HPDE6-E6E7 (cell line): ENCODE data around the gene RHBDD1.

ENCODE experiments used
- DNase-seq: peaks from one replicate; pipeline ENCODE4 v3.0.0; 2011; ENCODE audit warnings: missing footprints; ENCODE audit errors: extremely low spot score

The RHBDD1 gene

DNA sequence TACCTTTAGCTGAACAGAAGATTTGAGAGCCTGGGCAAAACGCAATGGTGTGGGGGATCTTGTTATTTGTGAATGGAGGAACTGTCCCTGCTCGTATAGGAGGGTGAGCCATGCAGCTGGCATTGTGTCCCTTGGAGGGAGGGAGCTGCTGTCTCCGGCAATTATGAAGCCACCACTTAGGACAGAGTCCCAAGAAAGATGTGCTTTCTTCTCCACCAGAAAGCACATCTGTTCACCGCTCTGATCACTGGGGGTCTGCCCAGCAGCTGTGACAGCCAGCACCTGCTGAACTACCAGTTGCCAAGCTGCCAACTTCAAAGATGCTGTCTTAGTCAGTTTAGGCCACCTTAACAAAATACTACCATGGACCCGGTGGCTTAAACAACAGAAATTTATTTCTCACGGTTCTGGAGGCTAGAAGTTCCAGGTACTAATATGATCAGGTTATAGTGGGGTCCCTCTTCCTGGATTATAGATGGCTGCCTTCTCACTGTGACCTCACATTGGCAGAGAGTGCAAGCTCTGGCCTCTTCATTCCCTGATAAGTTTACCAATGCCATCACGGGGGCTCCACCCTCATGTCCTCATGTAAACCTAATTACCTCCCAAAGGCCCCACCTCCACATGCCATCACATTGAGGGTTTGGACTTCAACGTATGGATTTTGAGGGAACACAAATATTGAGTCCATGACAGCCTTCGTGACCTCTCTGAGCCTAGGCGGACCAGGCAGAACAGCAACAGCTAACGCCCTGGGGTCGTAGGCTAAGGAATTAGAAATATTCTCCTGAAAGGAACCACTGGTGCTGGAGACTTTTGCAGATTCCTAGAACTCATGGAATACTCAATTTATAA lies 148.3 kb downstream of the RHBDD1 start:
- DNase-seq, result no peak

DNA sequence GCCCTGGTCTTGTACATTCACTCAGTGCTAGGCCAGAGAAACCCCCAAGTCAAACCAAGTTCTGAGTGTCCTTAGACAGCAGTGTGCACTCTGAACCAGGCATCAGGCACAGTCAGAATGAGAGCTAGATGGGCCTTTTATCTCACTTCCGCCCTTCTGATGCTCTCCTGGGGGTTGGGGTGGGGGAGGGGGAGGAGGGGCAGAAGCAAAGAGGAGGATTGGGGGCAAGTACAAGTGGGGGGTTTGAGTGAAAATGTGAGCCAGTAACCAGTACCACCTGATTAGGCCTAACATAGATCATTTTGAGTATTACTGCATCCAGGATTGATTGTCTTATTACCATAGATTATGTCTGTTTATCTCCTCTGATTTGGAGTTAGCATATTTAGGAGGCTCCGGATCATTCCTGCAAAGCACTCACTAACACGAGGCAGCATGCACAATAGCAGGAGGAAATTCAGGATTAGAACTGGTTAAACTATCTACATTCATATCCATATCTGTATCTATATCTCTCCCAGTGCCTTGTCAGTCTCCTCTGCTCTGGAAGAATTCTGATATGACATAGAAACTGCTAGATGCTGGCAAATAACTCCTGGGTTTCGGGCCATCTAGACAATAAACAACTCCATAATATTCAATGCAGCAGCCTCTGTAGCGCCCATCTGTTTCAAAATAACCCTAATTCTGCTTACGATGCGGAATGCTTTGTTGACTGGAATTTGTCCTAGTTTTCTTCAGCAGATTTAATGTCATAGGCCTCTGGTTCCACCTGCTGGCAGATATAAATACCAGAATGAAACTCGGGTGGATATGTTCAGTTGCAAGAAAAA lies 149.1 kb downstream of the RHBDD1 start:
- peak; percentile 47 for DNase-seq

DNA sequence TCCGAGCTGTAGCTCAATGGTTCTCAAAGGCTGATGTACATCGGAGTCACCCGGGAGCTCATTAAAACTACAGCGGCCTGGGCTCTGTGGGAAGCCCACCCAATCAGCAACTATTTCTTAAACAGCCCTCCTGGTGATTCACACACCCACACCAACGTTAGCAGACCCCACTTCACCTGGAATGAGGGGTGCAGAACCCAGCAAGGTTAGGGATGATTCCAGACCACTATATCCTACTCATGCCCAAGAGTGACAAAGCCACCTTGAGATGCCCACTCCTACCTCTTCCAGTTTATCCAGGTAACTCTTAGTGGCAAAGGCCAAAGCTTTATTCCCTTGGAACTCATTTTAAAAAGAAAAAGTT lies 149.7 kb downstream of the RHBDD1 start:
- DNase-seq, result no peak

DNA sequence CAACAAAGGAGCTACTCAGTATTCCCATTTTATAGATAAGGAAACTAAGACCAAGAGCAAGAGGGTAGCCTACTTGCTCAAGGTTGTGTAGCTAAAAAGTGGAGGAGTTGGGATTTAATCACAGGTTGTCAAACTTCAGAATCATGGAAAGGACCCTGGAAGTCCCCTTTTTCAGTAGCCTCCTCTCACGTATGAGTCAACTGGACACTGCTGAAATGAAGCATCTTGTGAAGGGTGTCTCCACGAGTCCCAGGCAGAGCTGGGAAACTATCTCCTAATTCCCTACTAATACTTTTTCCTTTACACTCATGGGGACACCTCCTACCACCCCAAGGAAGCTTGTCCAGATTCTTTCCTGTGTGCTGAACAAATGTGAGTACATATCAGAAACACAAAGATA lies 155.8 kb downstream of the RHBDD1 start:
- DNase-seq, result no peak

DNA sequence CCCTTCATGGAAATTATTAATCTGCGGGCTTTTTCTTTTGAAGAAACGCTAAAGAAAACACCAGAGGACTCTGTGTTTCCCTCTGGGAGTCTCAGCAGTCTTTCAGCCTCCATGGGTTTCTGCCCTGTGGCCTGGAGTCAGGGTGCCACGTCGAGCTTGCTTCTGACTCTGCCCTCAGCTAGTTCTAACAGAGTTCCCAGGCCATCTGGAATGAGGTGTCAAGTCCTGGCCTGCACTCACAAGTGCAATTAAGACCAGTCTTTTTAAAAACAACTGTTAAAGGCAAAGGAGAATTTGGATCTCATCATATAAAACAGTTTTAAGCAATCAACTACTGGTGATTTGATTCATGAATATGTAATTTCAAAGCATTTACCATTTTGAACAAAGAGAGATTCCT lies 157.3 kb downstream of the RHBDD1 start:
- no peak for DNase-seq

DNA sequence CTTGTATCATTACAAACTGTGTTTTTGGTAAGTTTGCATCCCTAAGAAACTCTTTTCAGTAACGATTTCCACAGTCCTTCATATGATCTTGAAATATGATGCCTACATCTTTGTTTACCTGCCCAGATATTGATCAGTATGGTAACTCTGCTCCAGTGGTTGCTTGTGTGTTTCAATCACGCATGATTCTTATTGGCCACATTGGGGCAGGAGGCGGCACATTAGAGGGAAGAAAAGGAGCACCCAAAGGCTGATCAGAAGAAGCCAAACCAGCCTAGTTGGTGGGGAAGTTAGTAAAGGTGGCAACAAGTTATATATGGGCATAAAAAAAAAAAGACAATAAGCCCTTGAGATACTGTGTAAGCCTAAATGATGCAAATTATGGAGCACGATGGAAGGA lies 158.9 kb downstream of the RHBDD1 start:
- no peak for DNase-seq

DNA sequence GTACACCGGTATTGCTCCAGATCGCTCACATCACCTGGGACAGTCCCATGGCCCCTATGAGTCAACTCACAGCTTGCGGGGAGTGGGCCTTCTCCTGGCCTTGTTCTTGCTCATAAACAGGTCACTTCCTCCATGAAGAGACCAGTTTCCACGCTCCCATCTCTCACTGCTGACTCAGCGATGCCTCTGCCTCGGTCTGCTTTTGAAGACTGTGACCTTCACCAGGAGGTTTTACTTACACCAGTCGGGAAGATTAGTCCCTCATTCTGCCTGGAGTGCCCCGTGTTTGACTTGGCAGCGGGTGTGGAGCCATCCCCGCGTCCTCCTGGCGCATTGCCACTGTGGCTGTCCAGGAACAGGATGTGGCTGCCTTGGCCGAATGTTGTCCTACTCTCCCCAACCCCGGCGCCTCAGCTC lies 159.8 kb downstream of the RHBDD1 start:
- peak; percentile 66 for DNase-seq

DNA sequence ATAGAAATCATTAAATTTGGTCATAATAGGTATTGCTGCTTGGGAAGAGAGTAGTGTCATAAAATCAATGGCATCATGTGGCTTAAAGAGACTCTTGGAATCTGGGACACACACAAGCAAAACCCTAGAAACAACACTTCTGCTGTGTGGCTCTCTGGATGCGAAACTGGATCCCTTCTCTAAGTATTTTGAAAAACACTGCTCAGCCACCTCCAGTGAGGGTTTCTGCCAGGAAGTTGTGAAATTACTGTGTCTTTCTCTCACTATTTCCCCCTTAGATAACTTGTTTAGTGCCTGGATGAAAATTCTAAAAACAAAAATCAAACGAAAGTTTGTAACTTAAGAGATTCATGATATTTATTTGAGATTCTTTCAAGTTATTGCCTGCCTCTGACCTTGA lies 163.8 kb downstream of the RHBDD1 start:
- DNase-seq, result no peak

DNA sequence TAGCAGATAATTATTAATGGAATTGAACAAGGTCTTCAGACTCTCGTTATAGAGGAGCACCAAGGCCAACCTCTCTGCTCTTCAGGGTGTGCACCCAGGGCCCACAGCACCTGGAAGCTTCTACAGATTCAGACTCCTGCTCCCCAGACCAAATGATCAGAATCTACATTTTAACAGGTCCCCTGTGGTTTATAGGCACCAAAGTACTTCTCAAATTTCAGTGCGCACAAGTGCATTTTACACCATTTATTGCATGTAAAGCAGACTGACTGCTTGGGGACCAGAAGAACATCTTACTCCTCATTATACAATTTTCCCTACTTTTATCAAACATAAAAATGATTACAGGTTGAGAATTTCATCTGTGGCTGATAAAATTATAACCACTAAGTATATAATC lies 164.3 kb downstream of the RHBDD1 start:
- no peak for DNase-seq

DNA sequence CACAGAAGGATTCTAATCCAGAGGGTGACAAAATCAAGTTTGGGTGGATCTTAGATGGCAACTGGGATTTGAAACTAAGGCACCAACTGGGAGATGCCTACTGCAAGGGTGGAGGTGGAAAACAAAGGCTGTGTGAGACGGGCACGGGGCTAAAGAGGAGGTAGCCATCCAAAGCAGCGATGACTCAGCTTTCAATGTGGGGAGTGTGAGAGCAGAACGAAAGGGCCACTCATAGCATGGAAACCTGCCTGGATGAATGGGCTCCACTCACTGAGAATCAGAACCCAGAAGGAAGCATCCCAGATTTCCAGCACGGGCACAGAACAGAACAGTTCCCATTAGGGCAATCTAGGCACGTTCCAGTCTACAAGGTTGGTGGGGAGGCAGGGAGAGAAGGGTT lies 168.6 kb downstream of the RHBDD1 start:
- no peak for DNase-seq

DNA sequence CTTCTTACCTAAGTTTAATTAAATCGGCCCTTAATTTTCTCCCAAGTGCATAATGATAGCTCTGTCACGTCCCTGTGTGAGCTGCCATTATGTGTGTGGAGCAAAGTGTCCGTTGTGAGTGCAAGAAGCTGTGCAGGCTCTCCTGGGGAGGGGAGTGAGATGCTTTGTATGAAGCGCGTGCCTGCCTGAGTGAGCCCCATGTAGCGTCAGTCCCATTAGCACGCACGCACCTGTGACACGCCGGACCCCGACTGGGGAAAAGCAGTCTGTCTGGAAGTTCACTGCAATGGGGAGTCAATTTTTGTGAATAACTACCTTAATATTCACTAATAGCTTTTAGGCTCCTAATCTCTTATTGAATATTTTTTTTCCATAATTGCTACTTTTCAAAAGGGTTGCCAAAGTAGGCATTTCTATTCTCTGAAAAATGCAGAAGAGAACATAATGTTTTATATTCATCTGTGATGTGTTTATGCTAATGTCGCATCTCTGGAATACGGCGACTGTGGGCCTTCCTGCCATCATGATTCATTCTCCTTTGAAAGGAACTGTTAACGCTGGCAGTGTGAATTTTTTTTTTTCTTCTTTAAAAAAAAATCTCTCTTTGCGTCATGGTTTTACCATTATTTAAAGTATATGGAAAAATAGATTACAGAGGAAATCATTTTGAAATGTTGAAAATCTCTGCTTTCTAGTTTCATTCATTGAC lies 170.5 kb downstream of the RHBDD1 start:
- no peak for DNase-seq

DNA sequence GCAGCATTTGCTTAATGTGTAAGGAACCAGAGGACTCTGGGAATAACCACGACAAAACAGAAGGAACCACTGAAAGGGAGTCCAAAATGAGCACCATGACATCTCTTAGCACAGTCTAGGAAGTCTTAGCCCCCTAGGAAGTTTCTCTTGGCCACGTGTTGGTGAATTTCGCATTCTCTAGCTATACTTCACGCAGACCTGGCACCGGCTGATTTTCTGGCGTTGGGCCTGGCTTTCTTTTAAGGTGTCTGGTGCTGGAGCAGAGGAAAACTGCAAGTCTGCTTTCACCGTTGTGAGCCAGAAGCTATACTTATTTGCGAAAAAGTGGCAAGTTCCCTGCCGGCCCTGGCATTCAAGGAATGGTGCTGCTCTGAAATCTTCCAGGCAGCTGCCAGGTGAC lies 171.3 kb downstream of the RHBDD1 start:
- DNase-seq, result no peak

DNA sequence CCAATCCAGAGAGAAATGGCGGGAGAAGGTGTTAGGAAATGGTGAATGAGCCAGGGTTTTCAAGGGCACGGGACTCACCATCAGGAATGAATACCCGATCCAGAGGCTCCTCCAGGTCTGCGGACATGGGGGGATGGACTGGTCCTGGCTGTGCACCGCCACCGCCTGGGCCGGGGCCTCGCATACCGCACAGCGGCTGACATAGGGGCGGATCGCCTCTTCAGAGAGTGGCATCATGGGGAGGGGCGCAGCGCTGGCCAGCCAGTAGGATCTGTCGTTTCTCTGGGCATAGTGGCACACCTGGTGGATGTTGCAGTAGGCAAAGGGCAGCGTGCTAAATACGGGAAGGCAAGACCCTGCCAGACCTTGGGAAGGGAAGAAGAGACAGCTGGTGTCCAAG lies 172.1 kb downstream of the RHBDD1 start:
- no peak for DNase-seq

DNA sequence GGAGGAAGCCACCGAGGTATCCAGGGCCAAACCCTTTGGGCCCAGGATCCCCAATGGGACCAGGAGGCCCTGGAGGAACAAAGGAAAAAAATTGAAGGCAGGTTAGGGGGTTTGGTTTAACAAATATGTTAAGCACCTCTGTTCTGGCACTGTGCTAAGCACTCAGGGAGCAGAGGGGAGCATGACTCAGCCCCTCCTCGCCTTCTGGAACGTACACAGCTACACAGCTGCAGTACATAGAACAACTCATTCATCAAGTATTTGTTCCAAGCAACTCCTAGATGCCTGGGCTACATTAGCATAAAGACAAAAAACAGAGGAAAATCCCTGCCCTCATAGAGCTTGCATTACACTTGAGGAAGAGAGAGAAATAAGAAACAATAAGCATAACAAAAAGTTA lies 174.6 kb downstream of the RHBDD1 start:
- no peak for DNase-seq

DNA sequence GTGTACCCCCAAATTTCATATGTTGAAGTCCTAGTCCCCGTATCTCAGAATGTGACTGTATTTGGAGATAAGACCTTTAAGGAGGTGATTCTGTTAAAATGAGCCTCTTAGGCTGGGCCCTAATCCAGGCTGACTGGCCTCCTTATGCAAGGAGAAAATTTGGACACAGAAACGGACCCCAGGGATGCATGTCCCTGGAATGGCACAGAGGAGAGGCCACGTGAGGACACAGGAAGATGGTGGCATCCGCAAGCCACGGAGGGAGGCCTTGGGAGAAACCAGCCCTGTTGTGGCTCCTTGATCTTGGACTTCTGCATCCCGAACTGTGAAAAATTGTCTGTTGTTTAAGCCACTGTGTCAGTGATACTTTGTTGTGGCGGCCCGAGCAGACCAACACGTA lies 177.5 kb downstream of the RHBDD1 start:
- no peak for DNase-seq

DNA sequence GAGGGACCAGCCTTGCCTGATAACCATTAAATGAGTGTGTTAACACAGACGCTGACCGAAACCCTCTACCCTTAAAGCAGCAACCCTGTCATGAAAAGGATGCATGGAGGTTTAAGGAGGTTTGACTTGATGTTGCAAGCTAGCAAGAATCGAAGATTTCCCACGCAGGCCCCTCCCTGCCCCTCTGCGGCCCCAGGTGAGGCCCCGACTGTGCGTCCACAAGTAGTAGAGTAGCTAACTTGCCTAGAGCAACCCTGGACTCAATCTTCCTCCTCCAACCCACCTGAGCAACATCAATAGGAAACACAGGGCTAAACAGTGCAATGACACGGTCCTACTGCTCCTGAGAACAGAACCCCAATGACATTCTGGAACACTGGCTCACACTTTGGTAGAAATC lies 178.0 kb downstream of the RHBDD1 start:
- no peak for DNase-seq

DNA sequence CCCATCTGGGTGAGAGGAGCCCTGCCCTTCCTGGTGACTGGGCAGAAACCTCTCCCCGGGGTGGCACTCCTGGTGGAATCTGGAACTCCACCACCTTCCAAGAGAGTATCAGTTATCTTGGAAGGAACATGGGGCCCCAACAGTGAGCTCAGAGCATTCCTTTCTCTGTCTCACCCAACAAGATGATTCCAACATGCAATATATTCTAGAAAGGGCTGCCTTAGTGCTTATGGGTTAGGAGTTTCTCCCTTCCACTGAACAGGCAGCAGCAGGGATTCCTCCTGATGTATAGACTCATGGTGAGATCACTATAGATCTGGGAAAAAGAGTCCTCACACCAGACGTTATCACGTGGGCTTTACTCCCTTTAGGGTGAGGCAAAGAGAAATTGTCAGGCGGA lies 181.0 kb downstream of the RHBDD1 start:
- DNase-seq, result no peak

DNA sequence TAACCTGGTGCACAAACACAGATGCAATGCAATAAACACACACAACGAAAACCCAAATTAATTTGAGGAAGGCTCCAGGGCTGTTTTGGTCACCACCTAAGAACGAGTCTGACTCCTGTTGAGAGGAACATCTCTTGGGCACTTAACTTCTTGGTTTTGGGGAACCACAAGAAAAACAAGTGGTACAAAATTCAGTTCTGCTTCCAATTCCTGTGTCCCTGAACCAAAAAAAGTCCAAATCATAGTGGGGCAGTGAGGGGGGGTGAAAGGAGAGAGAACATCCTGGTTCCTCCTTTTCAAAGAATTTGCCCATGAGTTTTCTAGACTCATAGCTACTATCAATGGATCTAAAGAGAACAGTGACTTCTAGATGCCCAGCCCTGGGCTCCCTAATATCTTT lies 184.6 kb downstream of the RHBDD1 start:
- DNase-seq, result no peak

DNA sequence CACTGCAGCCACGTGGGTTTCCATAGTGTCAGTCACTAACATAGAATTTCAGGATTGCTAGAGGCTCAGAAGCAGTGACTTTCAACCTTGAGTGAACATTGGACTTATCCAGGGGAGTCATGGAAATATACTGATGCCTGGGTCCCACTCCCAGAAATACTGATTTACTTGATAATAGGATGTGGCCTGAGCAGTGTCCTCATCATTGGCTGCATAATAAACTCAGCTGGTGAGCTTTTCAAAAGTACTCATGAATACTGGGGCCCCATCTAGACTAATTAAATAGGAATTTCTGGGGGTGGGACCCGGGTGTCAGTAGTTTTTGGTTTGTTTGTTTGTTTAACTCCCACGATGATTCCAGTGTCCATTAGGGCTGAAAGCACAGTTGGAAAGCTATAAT lies 186.8 kb downstream of the RHBDD1 start:
- no peak for DNase-seq

DNA sequence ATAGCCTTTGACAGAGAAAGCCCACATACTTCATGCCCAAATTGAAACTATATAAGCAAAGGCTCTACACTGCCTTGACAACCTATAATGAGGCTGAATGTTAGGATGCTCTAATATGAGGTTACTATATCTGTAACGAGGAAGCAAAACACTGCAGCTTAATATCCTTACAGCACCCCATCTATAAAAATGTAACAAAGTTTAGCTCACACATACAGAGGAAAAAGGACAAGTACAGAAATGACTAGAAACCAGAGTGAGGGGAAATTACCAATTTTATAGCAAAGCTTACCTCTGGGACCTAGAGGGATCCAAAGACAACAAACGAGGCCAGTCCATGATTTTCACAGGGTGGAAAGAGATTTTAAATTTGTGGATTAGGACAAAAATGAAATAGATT lies 189.7 kb downstream of the RHBDD1 start:
- DNase-seq, result no peak

DNA sequence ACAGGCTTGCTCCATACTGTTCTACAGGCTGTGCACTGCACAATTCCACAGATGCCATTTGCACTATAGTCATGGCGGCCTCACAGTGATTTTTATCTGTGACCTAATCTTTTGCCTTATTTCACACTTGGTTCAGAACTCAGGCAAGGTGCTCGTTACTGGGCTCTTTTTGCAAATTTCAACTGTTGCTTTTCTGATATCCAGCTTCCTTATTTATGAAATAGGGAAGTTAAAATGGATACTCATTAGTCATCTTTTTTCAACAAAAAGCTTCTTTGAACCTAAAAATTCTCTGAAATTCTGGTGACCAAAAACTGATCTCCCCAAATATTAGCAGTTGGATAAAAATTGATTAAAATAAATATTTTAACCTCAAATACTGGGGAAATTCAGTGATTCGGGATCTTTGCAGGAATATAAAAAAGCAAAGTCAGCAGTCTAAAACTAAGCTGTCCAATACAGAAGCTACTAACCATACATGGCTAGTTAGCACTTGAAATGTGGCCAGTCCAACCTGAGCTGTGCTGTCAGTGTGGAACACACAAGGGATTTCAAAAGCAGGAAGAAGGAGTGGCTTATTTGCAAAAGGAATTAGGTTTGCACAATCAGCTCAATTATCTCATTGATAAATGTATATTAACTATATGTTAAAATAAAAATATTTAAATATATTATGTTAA lies 193.7 kb downstream of the RHBDD1 start:
- no peak for DNase-seq

DNA sequence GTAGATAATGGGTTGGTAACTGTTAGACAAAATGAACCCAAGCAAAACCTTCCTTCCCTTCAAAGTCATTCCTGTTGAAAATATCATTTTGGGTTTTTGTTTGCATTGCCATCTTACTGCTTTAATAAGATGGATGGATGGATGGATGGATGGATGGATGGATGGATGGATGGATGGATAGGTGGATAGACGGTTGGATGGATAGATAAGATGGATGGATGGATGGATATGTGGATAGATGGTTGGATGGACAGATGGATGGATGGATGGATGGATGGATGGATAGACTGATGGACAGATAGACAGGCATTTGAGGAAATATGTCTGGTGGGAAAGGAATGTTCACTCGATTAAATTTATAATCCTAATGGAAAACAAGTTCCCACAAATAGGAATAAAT lies 194.9 kb downstream of the RHBDD1 start:
- no peak for DNase-seq
